ENCODE measurements around the gene CCDC201.

The CCDC201 gene

GRCh38 chr7:45918556-45918955 is 45.7 kb upstream of the CCDC201 start:
- no peak for TF ChIP-seq CTCF (IDR thresholded peaks at IDR 0.05; ENCODE audit: low read depth, low read length, missing control alignments)
- in situ Hi-C loops (cut with HindIII; ENCODE audit: low sequenced_read_pairs), result no loop called here
- H3K4me3 ChIP-seq (ENCODE audit: low read depth, low read length), result peak overlapping the region; percentile 57
- DNase-seq (ENCODE audit: low read depth), result no peak

GRCh38 chr7:45917658-45918057 is 44.8 kb upstream of the CCDC201 start:
- DNase-seq (ENCODE audit: low read depth), result peak; percentile 45
- in situ Hi-C loops (cut with HindIII; ENCODE audit: low sequenced_read_pairs), result no loop called here
- peak overlapping the region; percentile 57 for H3K4me3 ChIP-seq (ENCODE audit: low read depth, low read length)
- TF ChIP-seq CTCF (IDR thresholded peaks at IDR 0.05; ENCODE audit: low read depth, low read length, missing control alignments), result peak; percentile 94

GRCh38 chr7:45917064-45917463 is 44.2 kb upstream of the CCDC201 start:
- no peak for DNase-seq (ENCODE audit: low read depth)
- H3K4me3 ChIP-seq (ENCODE audit: low read depth, low read length), result no peak overlapping the region
- in situ Hi-C loops (cut with HindIII; ENCODE audit: low sequenced_read_pairs), result no loop called here
- no peak for TF ChIP-seq CTCF (IDR thresholded peaks at IDR 0.05; ENCODE audit: low read depth, low read length, missing control alignments)

- no peak overlapping the region for H3K4me3 ChIP-seq (ENCODE audit: low read depth, low read length)
- TF ChIP-seq CTCF (IDR thresholded peaks at IDR 0.05; ENCODE audit: low read depth, low read length, missing control alignments), result no peak
- no peak for DNase-seq (ENCODE audit: low read depth)
- in situ Hi-C loops (cut with HindIII; ENCODE audit: low sequenced_read_pairs), result no loop called here
Observed at GRCh38 chr7:45915606-45916005, 42.7 kb upstream of the CCDC201 start.

- DNase-seq (ENCODE audit: low read depth), result no peak
- TF ChIP-seq CTCF (IDR thresholded peaks at IDR 0.05; ENCODE audit: low read depth, low read length, missing control alignments), result no peak
- in situ Hi-C loops (cut with HindIII; ENCODE audit: low sequenced_read_pairs), result no loop called here
- H3K4me3 ChIP-seq (ENCODE audit: low read depth, low read length), result no peak overlapping the region
Observed at GRCh38 chr7:45914911-45915310, 42.0 kb upstream of the CCDC201 start.

- H3K4me3 ChIP-seq (ENCODE audit: low read depth, low read length), result no peak overlapping the region
- DNase-seq (ENCODE audit: low read depth), result no peak
- TF ChIP-seq CTCF (IDR thresholded peaks at IDR 0.05; ENCODE audit: low read depth, low read length, missing control alignments), result no peak
- in situ Hi-C loops (cut with HindIII; ENCODE audit: low sequenced_read_pairs), result no loop called here
Observed at GRCh38 chr7:45912972-45913371, 40.1 kb upstream of the CCDC201 start.

- in situ Hi-C loops (cut with HindIII; ENCODE audit: low sequenced_read_pairs), result no loop called here
- TF ChIP-seq CTCF (IDR thresholded peaks at IDR 0.05; ENCODE audit: low read depth, low read length, missing control alignments), result no peak
- no peak for DNase-seq (ENCODE audit: low read depth)
- no peak overlapping the region for H3K4me3 ChIP-seq (ENCODE audit: low read depth, low read length)
Observed at GRCh38 chr7:45911311-45911710, 38.4 kb upstream of the CCDC201 start.
